Tongue (tissue), 2 donors: ENCODE data around the gene ITPKC. TPM values are rescaled to one million over a fixed set of nuclear protein-coding genes. Genes with fewer than 3 reads are reported as not detected.
"Not testable (repeated sequence)": the region's sequence is repeated elsewhere in the genome, so short reads cannot be mapped to it uniquely, and the experiment has no call there.

Experiments
- DNase-seq: peaks from one replicate; pipeline ENCODE4 v3.0.0-alpha.2; 2015
- total RNA-seq: library from RNA; depleted of rRNA; stranded (reverse); fragments of >200 nt; gene quantifications from one replicate; pipeline ENCODE4 v1.2.3, GENCODE V29; 2014

Gene ITPKC
- total RNA-seq, 1 donor from 2014 or later: 18.8 TPM

DNA sequence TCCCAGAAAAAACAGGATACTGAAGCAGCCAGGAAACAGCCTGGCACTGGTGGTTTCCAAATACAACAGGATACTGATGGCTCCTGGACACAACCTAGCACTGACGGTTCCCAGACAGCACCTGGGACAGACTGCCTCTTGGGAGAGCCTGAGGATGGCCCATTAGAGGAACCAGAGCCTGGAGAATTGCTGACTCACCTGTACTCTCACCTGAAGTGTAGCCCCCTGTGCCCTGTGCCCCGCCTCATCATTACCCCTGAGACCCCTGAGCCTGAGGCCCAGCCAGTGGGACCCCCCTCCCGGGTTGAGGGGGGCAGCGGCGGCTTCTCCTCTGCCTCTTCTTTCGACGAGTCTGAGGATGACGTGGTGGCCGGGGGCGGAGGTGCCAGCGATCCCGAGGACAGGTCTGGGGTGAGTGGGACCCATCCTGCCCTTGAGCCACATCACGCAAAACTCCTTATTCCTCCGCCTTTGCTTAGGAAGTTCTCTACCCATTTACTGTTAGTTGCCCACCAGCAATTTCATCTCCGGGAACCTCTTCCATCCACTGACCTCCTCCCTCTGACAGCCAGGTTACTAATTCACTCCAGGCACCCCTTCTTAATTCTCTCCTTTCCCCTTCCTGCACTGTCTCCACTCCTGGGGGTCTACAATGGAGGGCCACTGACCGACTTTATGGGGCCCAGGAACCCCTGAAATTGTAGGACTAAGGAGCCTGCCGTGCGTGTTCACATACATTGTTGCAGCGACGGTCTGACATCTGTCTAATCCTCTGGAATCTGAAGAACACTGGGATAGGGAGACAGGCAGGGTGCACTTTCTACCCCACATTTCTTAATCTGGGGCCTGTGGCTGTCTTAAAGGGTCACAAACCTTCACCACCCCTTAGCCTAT, 1.2 kb downstream of the ITPKC start:
- DNase-seq: peak; percentile 28

- DNase-seq: peak; percentile 55
Observed at GRCh38 chr19:40718774-40719391, 2.0 kb downstream of the ITPKC start.

- DNase-seq: no peak
Observed at GRCh38 chr19:40719414-40719894, 2.5 kb downstream of the ITPKC start.

- DNase-seq: no peak
Observed at GRCh38 chr19:40721140-40721486, 4.2 kb downstream of the ITPKC start.

DNA sequence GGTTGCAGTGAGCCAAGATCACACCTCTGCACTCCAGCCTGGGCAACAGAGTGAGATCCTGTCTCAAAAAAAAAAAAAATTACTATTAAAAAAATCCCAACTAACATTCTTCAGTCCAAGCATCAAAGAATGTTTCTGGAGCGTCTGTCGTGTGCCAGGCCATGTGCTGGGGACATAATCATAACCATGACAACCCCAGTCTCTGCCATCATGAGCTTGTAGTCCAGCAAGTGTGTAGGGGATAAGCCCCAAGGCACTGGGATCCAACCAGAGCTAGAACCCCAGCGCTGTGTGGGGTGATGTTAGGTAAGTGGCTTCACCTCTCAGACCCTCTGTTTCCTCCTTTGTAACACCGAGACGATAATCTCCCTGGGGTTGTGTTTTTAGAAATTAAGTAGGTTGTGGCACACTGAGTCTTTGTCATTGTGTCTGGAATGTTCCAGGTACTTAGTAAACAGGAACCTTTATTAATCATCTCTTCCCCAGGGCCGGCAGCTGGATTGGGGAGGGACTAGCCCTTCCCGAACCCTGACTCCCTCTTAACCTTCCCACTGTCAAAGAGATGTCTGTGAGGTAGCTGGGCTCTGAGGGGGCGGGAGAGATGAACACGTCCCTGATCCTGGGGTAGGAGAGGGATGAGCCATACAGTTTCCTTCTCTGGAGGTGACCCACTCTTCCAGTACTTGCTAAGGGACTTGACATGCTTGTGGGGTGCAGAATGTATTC, 5.2 kb downstream of the ITPKC start:
- DNase-seq: no peak

GRCh38 chr19:40723661-40724254, 6.8 kb downstream of the ITPKC start:
- DNase-seq: no peak

DNA sequence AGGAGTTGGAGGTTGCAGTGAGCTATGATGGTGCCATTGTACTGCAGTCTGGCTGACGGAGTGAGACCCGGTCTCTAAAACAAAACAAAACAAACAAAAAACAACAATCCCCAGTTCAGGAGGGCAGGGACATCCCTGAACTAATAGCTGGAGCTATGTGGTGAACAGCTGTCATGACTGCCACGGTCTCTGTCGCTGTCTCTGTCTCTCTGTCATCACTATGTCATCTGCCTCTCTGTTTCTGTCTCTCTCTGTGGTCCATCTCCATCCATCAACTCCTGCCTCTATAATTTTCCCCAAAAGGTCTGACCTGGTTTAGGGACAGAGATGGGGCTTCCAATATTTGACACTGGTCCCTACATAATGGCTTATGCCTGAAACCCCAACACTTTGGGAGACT, 7.4 kb downstream of the ITPKC start:
- no peak for DNase-seq

DNA sequence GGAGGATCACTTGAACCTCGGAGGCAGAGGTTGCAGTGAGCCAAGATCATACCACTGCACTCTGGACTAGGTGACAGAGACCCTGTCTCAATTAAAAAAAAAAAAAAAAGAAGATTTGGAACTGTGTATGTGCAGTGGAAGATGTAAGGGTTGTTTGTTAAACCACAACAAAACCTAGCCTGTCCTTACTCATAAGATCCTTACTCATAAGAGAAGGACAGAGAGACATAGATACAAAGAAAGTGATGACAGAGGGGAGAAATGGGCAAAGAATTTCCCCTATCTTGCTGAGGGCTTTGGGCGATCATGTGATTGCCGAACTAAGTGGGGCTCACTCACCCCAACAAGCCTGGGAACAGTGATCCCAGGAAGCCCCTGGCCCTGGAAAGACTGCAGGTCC, 7.9 kb downstream of the ITPKC start:
- no peak for DNase-seq

- no peak for DNase-seq
Observed at GRCh38 chr19:40726279-40726678, 9.4 kb downstream of the ITPKC start.

GRCh38 chr19:40730065-40730464, 13.2 kb downstream of the ITPKC start:
- not testable (repeated sequence) for DNase-seq

- not testable (repeated sequence) for DNase-seq
Observed at GRCh38 chr19:40732304-40732703, 15.4 kb downstream of the ITPKC start.

- no peak for DNase-seq
Observed at GRCh38 chr19:40733149-40733548, 16.2 kb downstream of the ITPKC start.

DNA sequence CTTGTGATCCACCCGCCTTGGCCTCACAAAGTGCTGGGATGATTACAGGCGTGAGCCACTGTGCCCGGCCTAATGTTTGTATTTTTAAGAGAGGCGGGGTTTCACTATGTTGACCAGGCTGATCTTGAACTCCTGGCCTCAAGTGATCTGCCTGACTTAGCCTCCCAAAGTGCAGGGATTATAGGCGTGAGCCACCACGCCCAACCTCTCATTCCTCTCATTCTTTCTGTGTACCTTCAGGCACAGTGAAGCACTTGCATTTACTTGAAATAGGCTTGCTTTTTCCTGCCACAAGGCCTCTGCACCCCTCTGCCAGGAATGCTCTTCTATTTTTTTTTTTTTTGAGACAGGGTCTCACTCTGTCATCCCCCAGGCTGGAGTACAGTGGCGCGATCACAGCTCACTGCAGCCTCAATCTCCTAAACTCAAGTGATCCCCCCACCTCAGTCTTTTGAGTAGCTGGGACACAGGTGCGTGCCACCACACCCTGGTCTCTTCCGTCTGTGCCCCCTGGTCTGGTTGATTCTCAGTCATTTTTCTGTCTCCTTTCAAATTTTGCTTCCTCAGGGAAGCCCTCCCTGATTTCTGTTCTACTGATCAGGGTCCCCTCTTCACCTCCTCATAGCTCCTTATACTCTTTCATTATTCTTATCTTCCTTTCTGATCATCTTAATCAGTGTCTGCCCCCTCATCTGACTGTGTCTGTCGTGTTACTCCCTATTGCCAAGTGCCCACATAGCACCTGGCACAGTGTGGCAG, 18.3 kb downstream of the ITPKC start:
- no peak for DNase-seq

- no peak for DNase-seq
Observed at GRCh38 chr19:40736661-40737060, 19.7 kb downstream of the ITPKC start.

- no peak for DNase-seq
Observed at GRCh38 chr19:40737102-40737644, 20.3 kb downstream of the ITPKC start.

- DNase-seq: no peak
Observed at GRCh38 chr19:40739030-40739839, 22.3 kb downstream of the ITPKC start.

DNA sequence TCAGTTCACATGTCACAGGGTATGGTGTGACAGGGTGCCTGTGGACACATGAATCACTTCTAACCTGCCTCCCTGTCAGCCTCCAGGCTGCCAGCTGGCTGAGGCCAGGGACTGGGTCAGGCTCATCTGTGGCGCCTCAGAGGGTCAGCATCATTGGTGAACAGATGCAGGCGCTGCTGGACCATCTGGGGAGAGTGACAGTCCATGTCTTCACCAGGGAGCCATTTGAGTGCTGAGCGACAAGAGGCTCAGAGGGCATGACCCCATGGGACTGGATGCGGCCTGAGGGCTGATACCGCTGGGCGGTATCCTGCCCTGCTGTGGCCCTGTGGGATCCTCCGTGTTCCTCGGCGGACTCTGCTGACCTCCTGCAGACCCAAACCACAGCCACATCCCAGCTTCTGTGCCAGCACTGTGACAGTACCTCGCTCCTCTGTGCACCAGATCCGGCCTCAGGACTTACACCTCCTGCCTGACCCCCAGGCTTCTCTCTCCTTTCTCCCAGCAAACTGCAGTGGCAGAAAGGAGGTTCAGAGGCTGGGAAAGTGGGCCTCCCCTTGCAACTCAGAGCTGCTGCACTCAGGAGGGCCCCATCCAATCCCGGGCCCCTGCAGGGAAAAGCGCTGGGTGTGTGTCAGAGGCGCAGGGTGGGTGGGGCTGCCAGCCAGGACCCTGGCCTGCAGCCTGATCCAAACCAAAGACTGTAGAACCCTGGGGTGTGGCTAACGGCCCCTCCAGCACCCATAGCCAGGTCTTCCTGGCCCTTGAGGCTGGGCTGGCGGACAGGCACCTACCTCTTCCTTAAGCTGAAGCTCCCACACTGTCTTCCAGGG, 23.2 kb downstream of the ITPKC start:
- DNase-seq: no peak

DNA sequence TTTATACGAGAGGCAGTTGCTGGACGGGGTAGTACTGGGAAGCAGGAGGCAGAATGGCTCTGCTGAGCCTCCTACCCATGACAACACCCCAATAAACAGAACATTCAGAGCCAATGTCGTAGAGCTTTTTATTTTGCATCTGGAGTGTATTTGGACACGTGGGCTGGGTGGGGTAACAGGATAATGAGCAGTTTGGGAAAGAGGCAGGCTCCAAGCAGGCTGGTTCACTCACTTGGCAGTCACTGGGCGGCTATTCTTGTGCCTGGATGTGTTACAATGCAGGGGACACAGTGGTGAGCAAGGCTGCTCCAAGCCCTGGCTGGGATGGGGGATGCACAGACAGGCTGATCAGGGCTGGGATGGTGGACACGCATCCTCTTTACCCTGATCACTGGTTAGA, 23.8 kb downstream of the ITPKC start:
- no peak for DNase-seq

- no peak for DNase-seq
Observed at GRCh38 chr19:40741527-40742390, 24.8 kb downstream of the ITPKC start.
